K562 (cell line): Measurements from ENCODE around the gene DNAJC12. TPM values are rescaled to one million over a fixed set of nuclear protein-coding genes. Genes with fewer than 3 reads are reported as not detected.
A peak's percentile ranks its signal among the peaks of the same experiment; 100 is the strongest.

Experiments used
- ARID4B ChIP-seq: sonication (generic); formaldehyde crosslinking; IDR thresholded peaks from 2 replicates; pipeline ENCODE4 v1.8.0; 2022; ENCODE audit warnings: mild to moderate bottlenecking, missing genetic modification reagents
- BRF1 ChIP-seq: IDR thresholded peaks from 3 replicates; pipeline ENCODE4 v1.6.1; 2011; ENCODE audit warnings: borderline replicate concordance, mild to moderate bottlenecking; ENCODE audit not compliant: insufficient read length; ENCODE audit errors: extremely low read depth
- ELF2 ChIP-seq: fragments of 250-450 bp; sonication (Bioruptor Pico); IDR thresholded peaks from 2 replicates; pipeline ENCODE4 v1.5.0; 2021; ENCODE audit warnings: mild to moderate bottlenecking
- ID3 ChIP-seq, 2 experiments: fragments of 250-450 bp in 1 of 2; fragments of 450-650 bp in 1 of 2; sonication (Bioruptor Pico) in 1 of 2; IDR thresholded peaks; 2 replicates each; pipeline versions ENCODE4 v1.6.1 to v1.8.0; 2016 to 2021; ENCODE audit warnings: mild to moderate bottlenecking in 2 of 2, moderate library complexity in 2 of 2, missing compliant biosample characterization in 1 of 2, missing genetic modification characterization in 1 of 2
- REST ChIP-seq, 2 experiments: fragments of 450-650 bp; formaldehyde crosslinking in 1 of 2; IDR thresholded peaks; 2 replicates each; pipeline versions ENCODE4 v1.4.0 to v1.6.1; 2014 to 2020; ENCODE audit warnings: mild to moderate bottlenecking in 2 of 2, borderline replicate concordance in 1 of 2, low read depth in 1 of 2
- ZNF212 ChIP-seq: fragments of 450-650 bp; formaldehyde crosslinking; IDR thresholded peaks from 2 replicates; pipeline ENCODE4 v1.4.0; 2020; ENCODE audit warnings: mild to moderate bottlenecking
- ZNF592 ChIP-seq: fragments of 450-650 bp; IDR thresholded peaks from 2 replicates; pipeline ENCODE4 v1.6.1; 2017; ENCODE audit warnings: antibody characterized with exemption, mild to moderate bottlenecking
- polyA plus RNA-seq, 8 experiments: library from polyadenylated mRNA; depleted of rRNA in 4 of 8; stranded (reverse) in 5 of 8; unstranded in 3 of 8; fragments of >200 nt; fragmentation: Nextera tagmentation in 2 of 8; fragmentation: Illumina TruSeq in 1 of 8; extraction: Ambion mirVana in 2 of 8; extraction: Trizol in 1 of 8; gene quantifications; 2 replicates each; pipeline versions ENCODE4 v1.2.1 to v1.2.3, GENCODE V29; 2011 to 2014; ENCODE audit warnings: inconsistent platforms in 1 of 8, missing spikeins in 1 of 8
- total RNA-seq, 7 experiments: library from RNA; depleted of rRNA in 6 of 7; stranded (reverse); fragments of >200 nt in 6 of 7; fragmentation: Illumina TruSeq in 2 of 7; extraction: Trizol in 2 of 7; gene quantifications; 2 replicates each; pipeline versions ENCODE4 v1.2.1 to v1.2.3, GENCODE V29; 2011 to 2021; ENCODE audit warnings: low replicate concordance in 1 of 7

Gene DNAJC12
- total and polyA plus RNA-seq, 9 of the 15 experiments (the other 6 are each of a cell fraction or from before 2014, with no cell fraction given) = 7.4 to 95.9 (median 68.5) TPM

- TF ChIP-seq ARID4B (CRISPR knock-in tag) (peak; percentile 39; the same call in 1 of the 2 replicates), REST (IDR thresholded peaks at IDR 0.05; ENCODE audit: borderline replicate concordance) (no peak), REST (CRISPR knock-in tag; IDR thresholded peaks at IDR 0.05; ENCODE audit: low read depth) (0 out of 2 replicates have a peak, but pooled peaks have one; percentile 59), ELF2 (CRISPR knock-in tag) (peak; percentile 90), BRF1 (peak; percentile 100), ZNF212 (0 out of 2 replicates have a peak, but pooled peaks have one; percentile 68), ID3 (CRISPR knock-in tag; IDR thresholded peaks at IDR 0.05) (no peak), ID3 (tag; IDR thresholded peaks at IDR 0.05) (peak; percentile 78), ZNF592 (peak; percentile 95)
Measured at GRCh38 chr10:67764012-67764822, 73.8 kb downstream of the DNAJC12 start (continued).
